Left ventricle myocardium inferior (tissue), 1 donor: ENCODE data around the gene STK33. TPM values are rescaled to one million over a fixed set of nuclear protein-coding genes. Genes with fewer than 3 reads are reported as not detected.

Experiments used
- DNase-seq: peaks from one replicate; pipeline ENCODE4 v3.0.0-alpha.2; 2020
- H3K27ac ChIP-seq: fragments of 200-600 bp; replicated peaks from 2 replicates; pipeline ENCODE4 v1.8.0; 2021
- H3K27me3 ChIP-seq: fragments of 200-600 bp; 2 replicates; pipeline ENCODE4 v1.8.0; 2021; ENCODE audit warnings: low read depth
- H3K36me3 ChIP-seq: fragments of 200-600 bp; 2 replicates; pipeline ENCODE4 v1.8.0; 2021
- H3K4me1 ChIP-seq: fragments of 200-600 bp; 2 replicates; pipeline ENCODE4 v1.8.0; 2021
- H3K4me3 ChIP-seq: fragments of 200-600 bp; 2 replicates; pipeline ENCODE4 v1.8.0; 2021; ENCODE audit warnings: mild to moderate bottlenecking, moderate library complexity
- H3K9me3 ChIP-seq: fragments of 200-600 bp; replicated peaks from 2 replicates; pipeline ENCODE4 v1.8.0; 2021
- CTCF ChIP-seq: fragments of 200-600 bp; IDR thresholded peaks from 2 replicates; pipeline ENCODE4 v1.8.0; 2021; ENCODE audit warnings: antibody characterized with exemption, mild to moderate bottlenecking, borderline replicate concordance
- intact Hi-C: fragments of 100-400 bp; cut with micrococcal nuclease; formaldehyde crosslinking; loops from one replicate; pipeline ENCODE4 v1.11.0; 2022
- total RNA-seq: library from RNA; stranded (reverse); fragmentation: NEBNext Ultra II Directional; extraction: Animal tissue kit (Norgen Biotek cat#: 25700); gene quantifications from one replicate; pipeline ENCODE4 v1.2.1, GENCODE V29; 2021
- donor health status: DM: no; HTN: yes; CAD: no; lungs with severe emphysema.

STK33 gene
- total RNA-seq, 1 donor from 2014 or later, result 25.8 TPM

GRCh38 chr11:8354622-8355415, 239.2 kb downstream of the STK33 start:
- intact Hi-C loops, result no loop called here
- DNase-seq, result no peak
- Histone ChIP-seq H3K4me3 (no peak overlapping the region), H3K9me3 (no peaks in the 10 kb centered on the region), H3K4me1 (peaks cover 5% of the 10 kb centered on the region), H3K27ac (no peak overlapping the region), H3K27me3 (peaks cover 20% of the 10 kb centered on the region), H3K36me3 (no peaks in the 10 kb centered on the region)
- no peak for TF ChIP-seq CTCF

DNA sequence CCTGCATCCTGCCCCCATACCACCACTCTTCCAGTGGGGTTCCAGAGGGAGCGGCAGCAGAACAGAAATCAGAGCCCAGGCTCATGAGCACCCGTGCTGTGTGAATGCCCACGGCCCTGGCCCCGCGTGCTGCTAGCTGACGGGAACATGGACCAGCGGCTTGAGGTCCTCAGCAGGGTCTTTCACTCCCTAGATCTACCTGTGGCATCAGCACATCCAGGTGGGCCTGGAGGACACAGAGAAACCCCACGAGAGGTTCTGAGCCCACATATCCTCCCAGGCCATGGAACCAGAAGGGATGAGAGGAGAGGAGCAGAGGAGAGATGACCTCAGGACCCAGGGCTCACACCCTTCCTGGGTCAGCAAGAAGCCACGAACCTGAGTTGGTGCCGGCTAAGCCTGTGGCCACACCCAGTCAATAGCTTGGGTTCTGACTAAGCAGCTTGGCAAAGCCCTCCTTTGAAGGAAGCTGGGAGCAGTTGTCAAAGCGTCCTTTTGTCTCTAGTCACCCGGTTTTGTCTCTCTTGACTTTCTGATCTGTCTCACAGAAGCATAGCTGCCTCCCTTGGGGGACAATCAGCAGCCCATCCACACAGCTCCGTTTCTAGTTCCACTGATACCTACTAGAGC, 241.0 kb downstream of the STK33 start:
- DNase-seq, result no peak
- peaks cover 20% of the 10 kb centered on the region for H3K27me3 ChIP-seq
- H3K4me3 ChIP-seq, result no peak overlapping the region
- H3K9me3 ChIP-seq, result no peaks in the 10 kb centered on the region
- no peak for TF ChIP-seq CTCF
- H3K4me1 ChIP-seq, result peaks cover 5% of the 10 kb centered on the region
- intact Hi-C loops, result no loop called here
- no peak overlapping the region for H3K27ac ChIP-seq
- H3K36me3 ChIP-seq, result no peaks in the 10 kb centered on the region

GRCh38 chr11:8352103-8352875, 241.7 kb downstream of the STK33 start:
- no peaks in the 10 kb centered on the region for H3K36me3 ChIP-seq
- no peak overlapping the region for H3K27ac ChIP-seq
- no peak for TF ChIP-seq CTCF
- H3K4me3 ChIP-seq, result no peak overlapping the region
- intact Hi-C loops, result no loop called here
- no peaks in the 10 kb centered on the region for H3K9me3 ChIP-seq
- H3K4me1 ChIP-seq, result peaks cover 5% of the 10 kb centered on the region
- peaks cover 16% of the 10 kb centered on the region for H3K27me3 ChIP-seq
- no peak for DNase-seq

DNA sequence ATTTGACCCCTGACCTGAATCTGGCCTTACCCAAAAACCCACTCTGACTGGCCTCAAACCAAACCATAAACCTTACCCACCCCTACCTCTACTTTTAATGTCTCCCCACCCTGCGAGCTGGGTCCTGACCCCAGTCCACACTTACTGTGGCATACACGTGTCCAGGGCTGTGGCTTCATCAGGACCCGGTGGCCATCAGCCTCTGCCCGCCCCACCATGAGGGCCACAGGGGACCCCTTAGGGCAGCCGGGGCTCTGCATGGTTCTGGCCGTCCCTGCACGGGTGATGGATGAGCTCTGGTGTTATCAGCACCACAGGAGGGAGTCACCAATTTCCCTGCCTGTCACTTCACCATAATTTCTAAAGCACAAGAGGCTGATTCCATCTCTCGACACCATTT, 242.8 kb downstream of the STK33 start:
- Histone ChIP-seq H3K9me3 (no peaks in the 10 kb centered on the region), H3K4me3 (no peak overlapping the region), H3K27ac (no peak overlapping the region), H3K27me3 (peaks cover 13% of the 10 kb centered on the region), H3K4me1 (peaks cover 5% of the 10 kb centered on the region), H3K36me3 (no peaks in the 10 kb centered on the region)
- no peak for DNase-seq
- no peak for TF ChIP-seq CTCF
- intact Hi-C loops, result no loop called here

GRCh38 chr11:8347978-8348377, 246.1 kb downstream of the STK33 start:
- intact Hi-C loops, result no loop called here
- H3K4me1 ChIP-seq, result no peaks in the 10 kb centered on the region
- no peaks in the 10 kb centered on the region for H3K36me3 ChIP-seq
- no peak for TF ChIP-seq CTCF
- peaks cover 13% of the 10 kb centered on the region for H3K27me3 ChIP-seq
- H3K27ac ChIP-seq, result no peak overlapping the region
- no peaks in the 10 kb centered on the region for H3K9me3 ChIP-seq
- DNase-seq, result no peak
- H3K4me3 ChIP-seq, result no peak overlapping the region
